ENCODE results near the gene MUC4.
"Not testable (repeated sequence)": the region's sequence is repeated elsewhere in the genome, so short reads cannot be mapped to it uniquely, and the experiment has no call there.

GRCh38 chr3:195724363-195724762, 87.4 kb downstream of the MUC4 start:
- not testable (repeated sequence) for TF ChIP-seq ZBTB8A (IDR thresholded peaks at IDR 0.05; ENCODE audit: partially characterized antibody); ZNF785 (CRISPR knock-in tag; IDR thresholded peaks at IDR 0.05); SMC3 (conservative IDR thresholded peaks at IDR 0.05; ENCODE audit: insufficient read depth, low read depth, low read length); SPI1 (IDR thresholded peaks at IDR 0.05; ENCODE audit: borderline replicate concordance, low read depth, low read length); ZFP1 (CRISPR knock-in tag; IDR thresholded peaks at IDR 0.05); THAP12 (CRISPR knock-in tag; IDR thresholded peaks at IDR 0.05); NR3C1 (CRISPR knock-in tag; IDR thresholded peaks at IDR 0.05); IRF2 (CRISPR knock-in tag; IDR thresholded peaks at IDR 0.05); SIX5 (IDR thresholded peaks at IDR 0.05; ENCODE audit: borderline replicate concordance in 1 of 2, insufficient read depth in 1 of 2, low read depth in 1 of 2, low read length in 2 of 2)
- TF ChIP-seq, protein P1, sequence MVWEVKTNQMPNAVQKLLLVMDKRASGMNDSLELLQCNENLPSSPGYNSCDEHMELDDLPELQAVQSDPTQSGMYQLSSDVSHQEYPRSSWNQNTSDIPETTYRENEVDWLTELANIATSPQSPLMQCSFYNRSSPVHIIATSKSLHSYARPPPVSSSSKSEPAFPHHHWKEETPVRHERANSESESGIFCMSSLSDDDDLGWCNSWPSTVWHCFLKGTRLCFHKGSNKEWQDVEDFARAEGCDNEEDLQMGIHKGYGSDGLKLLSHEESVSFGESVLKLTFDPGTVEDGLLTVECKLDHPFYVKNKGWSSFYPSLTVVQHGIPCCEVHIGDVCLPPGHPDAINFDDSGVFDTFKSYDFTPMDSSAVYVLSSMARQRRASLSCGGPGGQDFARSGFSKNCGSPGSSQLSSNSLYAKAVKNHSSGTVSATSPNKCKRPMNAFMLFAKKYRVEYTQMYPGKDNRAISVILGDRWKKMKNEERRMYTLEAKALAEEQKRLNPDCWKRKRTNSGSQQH (CRISPR knock-in tag; IDR thresholded peaks at IDR 0.05): not testable (repeated sequence)

Measured in K562 (cell line).